Measurements from ENCODE around the gene MAZ. TPM values are rescaled to one million over a fixed set of nuclear protein-coding genes. Genes with fewer than 3 reads are reported as not detected.

The MAZ gene
- total and polyA plus RNA-seq, 2 donors (not counting 3 experiments of a cell fraction or from before 2014, with no cell fraction given): 165 to 311 TPM

DNA sequence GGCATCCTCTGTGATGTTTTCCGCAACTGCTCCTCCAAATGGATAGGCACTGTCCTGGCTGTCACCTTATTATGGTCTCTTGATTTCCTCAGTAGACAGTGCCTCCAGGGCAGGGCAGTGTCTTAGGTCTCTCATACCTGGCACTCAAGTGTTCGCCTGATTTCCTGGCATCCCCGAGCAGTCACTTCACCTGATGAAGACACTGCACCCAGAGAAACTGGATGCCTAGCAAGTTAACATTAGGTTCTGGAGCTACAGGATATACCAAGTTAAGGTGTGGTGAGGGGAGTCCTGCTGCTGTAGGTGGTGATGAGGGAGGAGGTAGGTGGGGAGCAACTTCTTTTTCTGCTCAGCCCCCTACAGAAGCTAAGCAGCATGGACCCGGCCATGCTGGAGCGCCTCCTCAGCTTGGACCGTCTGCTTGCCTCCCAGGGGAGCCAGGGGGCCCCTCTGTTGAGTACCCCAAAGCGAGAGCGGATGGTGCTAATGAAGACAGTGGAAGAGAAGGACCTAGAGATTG, 3.9 kb upstream of the MAZ start:
- no peak for TF ChIP-seq GATA2 (IDR thresholded peaks at IDR 0.05; ENCODE audit: insufficient read depth, insufficient read length, low read depth, low read length)
- TF ChIP-seq, protein P1, sequence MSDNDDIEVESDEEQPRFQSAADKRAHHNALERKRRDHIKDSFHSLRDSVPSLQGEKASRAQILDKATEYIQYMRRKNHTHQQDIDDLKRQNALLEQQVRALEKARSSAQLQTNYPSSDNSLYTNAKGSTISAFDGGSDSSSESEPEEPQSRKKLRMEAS (IDR thresholded peaks at IDR 0.05; ENCODE audit: insufficient read depth, insufficient read length): no peak
- no peak for TF ChIP-seq MYC (IDR thresholded peaks at IDR 0.05; ENCODE audit: low read depth, low read length)
- TF ChIP-seq, protein P2, sequence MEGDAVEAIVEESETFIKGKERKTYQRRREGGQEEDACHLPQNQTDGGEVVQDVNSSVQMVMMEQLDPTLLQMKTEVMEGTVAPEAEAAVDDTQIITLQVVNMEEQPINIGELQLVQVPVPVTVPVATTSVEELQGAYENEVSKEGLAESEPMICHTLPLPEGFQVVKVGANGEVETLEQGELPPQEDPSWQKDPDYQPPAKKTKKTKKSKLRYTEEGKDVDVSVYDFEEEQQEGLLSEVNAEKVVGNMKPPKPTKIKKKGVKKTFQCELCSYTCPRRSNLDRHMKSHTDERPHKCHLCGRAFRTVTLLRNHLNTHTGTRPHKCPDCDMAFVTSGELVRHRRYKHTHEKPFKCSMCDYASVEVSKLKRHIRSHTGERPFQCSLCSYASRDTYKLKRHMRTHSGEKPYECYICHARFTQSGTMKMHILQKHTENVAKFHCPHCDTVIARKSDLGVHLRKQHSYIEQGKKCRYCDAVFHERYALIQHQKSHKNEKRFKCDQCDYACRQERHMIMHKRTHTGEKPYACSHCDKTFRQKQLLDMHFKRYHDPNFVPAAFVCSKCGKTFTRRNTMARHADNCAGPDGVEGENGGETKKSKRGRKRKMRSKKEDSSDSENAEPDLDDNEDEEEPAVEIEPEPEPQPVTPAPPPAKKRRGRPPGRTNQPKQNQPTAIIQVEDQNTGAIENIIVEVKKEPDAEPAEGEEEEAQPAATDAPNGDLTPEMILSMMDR (IDR thresholded peaks at IDR 0.05; ENCODE audit: extremely low read depth in 1 of 2, insufficient read depth in 1 of 2, low read depth in 1 of 2, low read length in 2 of 2): no peak
- no peak for TF ChIP-seq EZH2 (IDR thresholded peaks at IDR 0.05; ENCODE audit: borderline replicate concordance, low read depth, low read length, severe bottlenecking)
- intact Hi-C loops (cut with micrococcal nuclease): no loop called here
- DNase-seq (ENCODE audit: low read depth, low spot score) (no peak), FAIRE-seq (no peak)
- H3K27ac ChIP-seq (ENCODE audit: insufficient read depth, low read depth, low read length): no peak overlapping the region
- H3K9me3 ChIP-seq (replicated peaks; ENCODE audit: control insufficient read depth, insufficient read depth, low read length): no peaks in the 10 kb centered on the region
- no peak overlapping the region for H3K4me2 ChIP-seq (ENCODE audit: insufficient read depth, low read length)
- CTCF ChIA-PET: interaction anchor here (0.8 to 3.1 kb wide), 2 partner anchors 13 to 46 kb away, joined by 3 to 16 read pairs; partner anchors contain the start of gene KIF22
- no peak overlapping the region for H3K9ac ChIP-seq (replicated peaks; ENCODE audit: extremely low read depth, insufficient read depth, low read length)
- no peak overlapping the region for H2AFZ ChIP-seq (ENCODE audit: low read depth, low read length)
- dilution Hi-C loops (cut with MboI; ENCODE audit: extremely low pct_ligation_motif_present, low sequenced_read_pairs): loop anchor here (10.0 kb wide), 1 partner anchor 192 kb away; the partner anchor contains the start of genes HIRIP3 and INO80E
- no peaks in the 10 kb centered on the region for H3K9me1 ChIP-seq (replicated peaks; ENCODE audit: control insufficient read depth, extremely low read depth, insufficient read depth, low read length)
- peaks cover 9 to 12% of the 10 kb centered on the region in 2 experiments for H3K36me3 ChIP-seq (ENCODE audit: control insufficient read depth in 2 of 2, extremely low read depth in 1 of 2, insufficient read depth in 2 of 2, low read length in 2 of 2)
- H3K27me3 ChIP-seq (ENCODE audit: control insufficient read depth in 2 of 2, insufficient read depth in 2 of 2, low read length in 2 of 2): no peaks in the 10 kb centered on the region
- no peaks in the 10 kb centered on the region for H4K20me1 ChIP-seq (replicated peaks; ENCODE audit: control insufficient read depth, extremely low read depth, insufficient read depth, low read length)
- no peak overlapping the region for H3K4me3 ChIP-seq (replicated peaks in 1 of 3; ENCODE audit: insufficient read depth in 1 of 3, low read depth in 1 of 3, low read length in 3 of 3)
- no TSS peak for BruUV-seq (replicated peaks)
- H3K4me1 ChIP-seq (ENCODE audit: control insufficient read depth, extremely low read depth, insufficient read depth, low read length): peaks cover 9% of the 10 kb centered on the region
- H3K79me2 ChIP-seq (ENCODE audit: control insufficient read depth, insufficient read depth, low read length): peaks cover 4% of the 10 kb centered on the region
- POLR2A ChIA-PET: no interaction called here

Measured in endothelial cell of umbilical vein (primary cell).